HG03025 (cell line): ENCODE data around the gene H2BW2.
"Not testable (repeated sequence)": the region's sequence is repeated elsewhere in the genome, so short reads cannot be mapped to it uniquely, and the experiment has no call there.

Experiments used
- ATAC-seq: cut with Tn5 transposase; IDR thresholded peaks from one replicate; pipeline ENCODE4 v1.9.1; 2021; ENCODE audit warnings: mild to moderate bottlenecking, moderate library complexity; ENCODE audit not compliant: unreplicated experiment, low FRiP score

Gene H2BW2

GRCh38 chrX:104039689-104040505 is at the start of gene H2BW2:
H2BW2 (plus strand) TSS chrX:104039956; CDS start chrX:104039995, 39 bp downstream.
- ATAC-seq, result no peak

GRCh38 chrX:103999234-103999633 is 40.5 kb upstream of the H2BW2 start:
- ATAC-seq, result no peak

- ATAC-seq, result no peak
Observed at GRCh38 chrX:104008831-104009230, 30.9 kb upstream of the H2BW2 start.

- ATAC-seq, result no peak
Observed at GRCh38 chrX:104013158-104013557, 26.6 kb upstream of the H2BW2 start.

- no peak for ATAC-seq
Observed at GRCh38 chrX:104013606-104014005, 26.1 kb upstream of the H2BW2 start, which contains the start of gene H2BW1. H2BW1 (minus strand) TSS chrX:104013708; CDS start chrX:104013576, 132 bp downstream.

GRCh38 chrX:104015576-104015975 is 24.2 kb upstream of the H2BW2 start:
- ATAC-seq, result not testable (repeated sequence)

GRCh38 chrX:104018126-104018525 is 21.6 kb upstream of the H2BW2 start:
- no peak for ATAC-seq

GRCh38 chrX:104041003-104041402 is 1.2 kb downstream of the H2BW2 start:
- ATAC-seq, result no peak

- ATAC-seq, result no peak
Observed at GRCh38 chrX:104045642-104046041, 5.9 kb downstream of the H2BW2 start.

GRCh38 chrX:104047171-104047570 is 7.4 kb downstream of the H2BW2 start:
- ATAC-seq, result no peak

- not testable (repeated sequence) for ATAC-seq
Observed at GRCh38 chrX:104054956-104055355, 15.2 kb downstream of the H2BW2 start.

- ATAC-seq, result not testable (repeated sequence)
Observed at GRCh38 chrX:104062636-104063035, 22.9 kb downstream of the H2BW2 start.

- not testable (repeated sequence) for ATAC-seq
Observed at GRCh38 chrX:104075778-104076445, 36.2 kb downstream of the H2BW2 start, which contains the start of gene TMSB15C. TMSB15C (minus strand) TSS chrX:104076236.

GRCh38 chrX:104077854-104078253 is 38.1 kb downstream of the H2BW2 start:
- ATAC-seq, result not testable (repeated sequence)

GRCh38 chrX:104084063-104084462 is 44.3 kb downstream of the H2BW2 start:
- no peak for ATAC-seq

- ATAC-seq, result no peak
Observed at GRCh38 chrX:104084534-104085277, 45.0 kb downstream of the H2BW2 start.

GRCh38 chrX:104085477-104085876 is 45.7 kb downstream of the H2BW2 start:
- no peak for ATAC-seq

GRCh38 chrX:104085919-104086318 is 46.2 kb downstream of the H2BW2 start:
- no peak for ATAC-seq
